Gastrocnemius medialis (tissue), 4 donors: ENCODE data around the gene TP53RK. TPM values are rescaled to one million over a fixed set of nuclear protein-coding genes. Genes with fewer than 3 reads are reported as not detected.

Experiments used
- ATAC-seq, 2 donors: fragments of 150-250 bp; one replicate each; pipeline ENCODE4 v1.9.1; 2016
- DNase-seq, 2 donors: peaks; one replicate each; pipeline ENCODE4 v3.0.0-alpha.2; 2019
- H3K27ac ChIP-seq, 4 donors: fragments of 200-600 bp; sonication (generic); 1 replicate in 1 of 4; 2 replicates in 3 of 4; pipeline ENCODE4 v1.5.1; 2016 to 2018; ENCODE audit warnings: mild to moderate bottlenecking in 2 of 4, moderate library complexity in 1 of 4
- H3K27me3 ChIP-seq, 3 donors: fragments of 200-600 bp; sonication (generic) in 2 of 3; 1 replicate in 1 of 3; 2 replicates in 2 of 3; pipeline versions ENCODE4 v1.5.1 to v1.6.0; 2016 to 2019; ENCODE audit warnings: mild to moderate bottlenecking in 1 of 3, moderate library complexity in 1 of 3
- H3K36me3 ChIP-seq, 2 donors: fragments of 200-600 bp; sonication (generic) in 1 of 2; one replicate each; pipeline ENCODE4 v1.5.1; 2017 to 2018
- H3K4me1 ChIP-seq, 2 donors: fragments of 200-600 bp; sonication (generic) in 1 of 2; one replicate each; pipeline ENCODE4 v1.5.1; 2016 to 2017; ENCODE audit warnings: mild to moderate bottlenecking in 2 of 2
- H3K4me3 ChIP-seq, 4 donors: fragments of 200-600 bp; sonication (generic) in 3 of 4; 1 replicate in 1 of 4; 2 replicates in 3 of 4; pipeline ENCODE4 v1.5.1; 2016 to 2019; ENCODE audit warnings: mild to moderate bottlenecking in 2 of 4
- H3K9me3 ChIP-seq, 3 donors: fragments of 200-600 bp; sonication (generic) in 2 of 3; 1 replicate in 1 of 3; 2 replicates in 2 of 3; pipeline ENCODE4 v1.5.1; 2016 to 2019
- POLR2A ChIP-seq, 2 donors: fragments of 450-650 bp; IDR thresholded peaks; one replicate each; pipeline ENCODE4 v1.6.1; 2017; ENCODE audit warnings: antibody characterized with exemption in 2 of 2, mild to moderate bottlenecking in 2 of 2, moderate library complexity in 2 of 2
- in situ Hi-C, 4 donors: fragments of 200-750 bp; cut with MboI; loops; one replicate each; pipeline versions ENCODE4 v1.15.0 to v1.8.0; 2017; ENCODE audit warnings: low sequenced_read_pairs in 4 of 4
- intact Hi-C: fragments of 100-400 bp; cut with DNase I; formaldehyde crosslinking; loops from one replicate; pipeline ENCODE4 v1.15.1; 2023; ENCODE audit warnings: low total_unique reads
- total RNA-seq, 4 donors: library from RNA; depleted of rRNA; stranded (reverse); fragments of >200 nt; gene quantifications; one replicate each; pipeline versions ENCODE4 v1.1.0 to v1.2.3, GENCODE V29; 2016
- TF ChIP-seq, protein P1 (sequence below), 5 experiments: fragments of 450-650 bp in 3 of 5; fragments of 200-600 bp in 2 of 5; sonication (generic) in 2 of 5; IDR thresholded peaks in 4 of 5; conservative IDR thresholded peaks in 1 of 5; 1 replicate in 4 of 5; 2 replicates in 1 of 5; pipeline ENCODE4 v1.5.1; 2016 to 2019; ENCODE audit warnings: antibody characterized with exemption in 5 of 5, mild to moderate bottlenecking in 3 of 5, moderate library complexity in 3 of 5

Gene TP53RK
- total RNA-seq, 4 donors from 2014 or later = 8.3 to 17.7 (median 10.9) TPM

GRCh38 chr20:46648903-46649649, 40.2 kb downstream of the TP53RK start:
- TF ChIP-seq, protein P1, sequence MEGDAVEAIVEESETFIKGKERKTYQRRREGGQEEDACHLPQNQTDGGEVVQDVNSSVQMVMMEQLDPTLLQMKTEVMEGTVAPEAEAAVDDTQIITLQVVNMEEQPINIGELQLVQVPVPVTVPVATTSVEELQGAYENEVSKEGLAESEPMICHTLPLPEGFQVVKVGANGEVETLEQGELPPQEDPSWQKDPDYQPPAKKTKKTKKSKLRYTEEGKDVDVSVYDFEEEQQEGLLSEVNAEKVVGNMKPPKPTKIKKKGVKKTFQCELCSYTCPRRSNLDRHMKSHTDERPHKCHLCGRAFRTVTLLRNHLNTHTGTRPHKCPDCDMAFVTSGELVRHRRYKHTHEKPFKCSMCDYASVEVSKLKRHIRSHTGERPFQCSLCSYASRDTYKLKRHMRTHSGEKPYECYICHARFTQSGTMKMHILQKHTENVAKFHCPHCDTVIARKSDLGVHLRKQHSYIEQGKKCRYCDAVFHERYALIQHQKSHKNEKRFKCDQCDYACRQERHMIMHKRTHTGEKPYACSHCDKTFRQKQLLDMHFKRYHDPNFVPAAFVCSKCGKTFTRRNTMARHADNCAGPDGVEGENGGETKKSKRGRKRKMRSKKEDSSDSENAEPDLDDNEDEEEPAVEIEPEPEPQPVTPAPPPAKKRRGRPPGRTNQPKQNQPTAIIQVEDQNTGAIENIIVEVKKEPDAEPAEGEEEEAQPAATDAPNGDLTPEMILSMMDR (IDR thresholded peaks at IDR 0.05 in 4 of 5, conservative IDR thresholded peaks at IDR 0.05 in 1 of 5) = no peak
- no peak for TF ChIP-seq POLR2A (IDR thresholded peaks at IDR 0.05)

DNA sequence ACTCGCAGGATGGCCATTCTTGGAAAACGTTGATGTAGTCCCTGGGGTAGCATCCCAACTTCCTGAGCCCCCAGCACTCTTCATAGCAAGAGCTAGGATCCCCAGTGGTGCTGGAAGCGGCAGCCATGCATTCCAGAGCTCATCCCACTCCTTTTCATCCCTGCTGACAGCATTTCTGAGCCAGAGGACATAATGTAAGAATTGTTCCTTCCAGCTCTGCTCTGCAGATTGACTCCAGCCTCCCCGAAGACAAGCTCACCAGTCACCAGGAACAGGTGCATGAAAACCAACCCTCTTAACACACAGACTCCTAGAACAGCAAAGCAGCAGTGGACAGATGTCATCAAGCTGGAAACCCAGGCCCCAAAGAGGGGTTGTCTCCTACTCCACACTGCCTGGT, 41.8 kb downstream of the TP53RK start:
- intact Hi-C loops = no loop called here
- no peak for ATAC-seq

More at GRCh38 chr20:46648903-46649649, 40.2 kb downstream of the TP53RK start:
- in situ Hi-C loops = no loop called here
- ATAC-seq = no peak
- no peaks in the 10 kb centered on the region for H3K36me3 ChIP-seq
- intact Hi-C loops = no loop called here
- H3K4me1 ChIP-seq = no peaks in the 10 kb centered on the region
- H3K9me3 ChIP-seq = no peaks in the 10 kb centered on the region
- DNase-seq = no peak
- H3K27me3 ChIP-seq = peaks cover 22 to 33% (median 22%) of the 10 kb centered on the region in 3 donors
- no peak overlapping the region for H3K27ac ChIP-seq
- H3K4me3 ChIP-seq = no peak overlapping the region

GRCh38 chr20:46646659-46647380, 42.4 kb downstream of the TP53RK start:
- no peaks in the 10 kb centered on the region for H3K36me3 ChIP-seq
- no peak overlapping the region for H3K27ac ChIP-seq
- ATAC-seq (no peak), DNase-seq (no peak)
- H3K9me3 ChIP-seq = no peaks in the 10 kb centered on the region
- intact Hi-C loops (no loop called here), in situ Hi-C loops (no loop called here)
- TF ChIP-seq, protein P1 (IDR thresholded peaks at IDR 0.05 in 4 of 5, conservative IDR thresholded peaks at IDR 0.05 in 1 of 5) = no peak
- TF ChIP-seq POLR2A (IDR thresholded peaks at IDR 0.05) = no peak
- H3K4me3 ChIP-seq = no peak overlapping the region
- peaks cover 8 to 12% (median 9%) of the 10 kb centered on the region in 3 donors for H3K27me3 ChIP-seq
- H3K4me1 ChIP-seq = no peaks in the 10 kb centered on the region

More for the DNA sequence above, 41.8 kb downstream of the TP53RK start:
- Histone ChIP-seq H3K4me3 (no peak overlapping the region), H3K9me3 (no peaks in the 10 kb centered on the region), H3K36me3 (no peaks in the 10 kb centered on the region), H3K4me1 (no peaks in the 10 kb centered on the region), H3K27me3 (peaks cover 9 to 18% (median 14%) of the 10 kb centered on the region in 3 donors), H3K27ac (no peak overlapping the region)
- in situ Hi-C loops = no loop called here
- TF ChIP-seq, protein P1 (IDR thresholded peaks at IDR 0.05 in 4 of 5, conservative IDR thresholded peaks at IDR 0.05 in 1 of 5) = no peak
- TF ChIP-seq POLR2A (IDR thresholded peaks at IDR 0.05) = no peak
- no peak for DNase-seq

GRCh38 chr20:46646122-46646521, 43.1 kb downstream of the TP53RK start:
- Histone ChIP-seq H3K27ac (no peak overlapping the region), H3K9me3 (no peaks in the 10 kb centered on the region), H3K4me3 (no peak overlapping the region), H3K4me1 (no peaks in the 10 kb centered on the region), H3K27me3 (peaks cover 3 to 5% (median 3%) of the 10 kb centered on the region in 3 donors), H3K36me3 (no peaks in the 10 kb centered on the region)
- TF ChIP-seq, protein P1 (IDR thresholded peaks at IDR 0.05 in 4 of 5, conservative IDR thresholded peaks at IDR 0.05 in 1 of 5) = no peak
- TF ChIP-seq POLR2A (IDR thresholded peaks at IDR 0.05) = no peak
- DNase-seq (no peak), ATAC-seq (no peak)
- in situ Hi-C loops (no loop called here), intact Hi-C loops (no loop called here)
